D721Med (cell line): ENCODE measurements around the gene MTHFD2.
"Not testable (repeated sequence)": the region's sequence is repeated elsewhere in the genome, so short reads cannot be mapped to it uniquely, and the experiment has no call there.

Experiments
- DNase-seq: peaks from one replicate; pipeline ENCODE4 v3.0.0; 2011; ENCODE audit warnings: low spot score; ENCODE audit not compliant: insufficient read length
- FAIRE-seq: peaks from 2 replicates; lab custom pipeline; 2011; peaks lifted over from hg19 to GRCh38; lab: Jason Lieb, UNC
- CTCF ChIP-seq: IDR thresholded peaks from 2 replicates; pipeline ENCODE4 v1.5.1; 2012; ENCODE audit warnings: mild to moderate bottlenecking, control low read depth; ENCODE audit not compliant: insufficient read depth; ENCODE audit errors: missing control alignments

MTHFD2 gene

DNA sequence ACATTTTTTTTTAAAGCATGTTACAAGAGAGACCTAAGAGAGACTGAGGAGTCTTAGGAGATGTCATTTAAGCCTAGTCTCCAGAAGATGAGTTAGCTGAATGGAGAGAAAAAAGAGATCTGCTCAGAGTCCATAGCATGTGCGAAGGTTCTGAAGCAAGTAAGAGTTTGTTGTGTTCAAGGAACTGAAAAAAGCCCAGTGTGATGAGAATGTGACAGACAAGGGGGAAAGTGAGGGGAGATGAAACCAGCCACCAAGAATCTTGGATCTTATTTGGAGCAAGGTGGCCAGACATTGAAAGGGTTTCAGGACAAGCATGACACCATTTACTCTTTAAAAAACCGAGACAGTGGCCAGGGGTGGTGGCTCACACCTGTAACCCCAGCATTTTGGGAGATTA, 14.5 kb upstream of the MTHFD2 start:
- FAIRE-seq: no peak
- no peak for TF ChIP-seq CTCF
- DNase-seq: no peak

DNA sequence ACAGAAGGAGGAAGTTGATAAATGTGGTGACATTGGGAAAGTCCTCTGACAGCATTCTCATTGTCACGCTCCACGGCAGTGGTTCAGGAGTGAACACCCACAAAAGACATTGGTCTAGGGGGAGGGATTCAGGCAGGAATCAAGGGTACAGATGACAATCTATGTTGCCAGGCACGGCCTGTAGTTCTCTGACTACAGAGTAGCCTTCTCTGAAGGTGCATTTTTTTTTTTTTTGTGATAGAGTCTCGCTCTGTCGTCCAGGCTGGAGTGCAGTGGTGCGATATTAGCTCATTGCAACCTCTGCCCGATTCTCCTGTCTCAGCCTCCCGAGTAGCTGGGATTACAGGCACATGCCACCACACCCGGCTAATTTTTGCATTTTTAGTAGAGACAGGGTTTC, 12.4 kb upstream of the MTHFD2 start:
- no peak for DNase-seq
- TF ChIP-seq CTCF: no peak
- no peak for FAIRE-seq

DNA sequence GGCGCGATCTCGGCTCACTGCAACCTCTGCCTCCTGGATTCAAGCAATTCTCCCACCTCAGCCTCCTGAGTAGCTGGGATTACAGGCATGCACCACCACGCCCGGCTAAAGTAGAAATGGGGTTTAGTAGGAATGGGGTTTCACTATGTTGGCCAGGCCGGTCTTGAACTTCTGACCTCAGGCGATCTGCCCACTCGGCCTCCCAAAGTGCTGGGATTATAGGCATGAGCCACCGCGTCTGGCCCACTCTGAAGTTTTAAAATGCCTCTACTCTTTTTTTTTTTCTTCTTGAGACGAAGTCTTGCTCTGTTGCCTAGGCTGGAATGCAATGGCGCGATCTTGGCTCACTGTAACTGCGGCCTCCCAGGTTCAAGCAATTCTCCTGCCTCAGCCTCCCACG, 11.7 kb upstream of the MTHFD2 start:
- DNase-seq, FAIRE-seq: not testable (repeated sequence)

DNA sequence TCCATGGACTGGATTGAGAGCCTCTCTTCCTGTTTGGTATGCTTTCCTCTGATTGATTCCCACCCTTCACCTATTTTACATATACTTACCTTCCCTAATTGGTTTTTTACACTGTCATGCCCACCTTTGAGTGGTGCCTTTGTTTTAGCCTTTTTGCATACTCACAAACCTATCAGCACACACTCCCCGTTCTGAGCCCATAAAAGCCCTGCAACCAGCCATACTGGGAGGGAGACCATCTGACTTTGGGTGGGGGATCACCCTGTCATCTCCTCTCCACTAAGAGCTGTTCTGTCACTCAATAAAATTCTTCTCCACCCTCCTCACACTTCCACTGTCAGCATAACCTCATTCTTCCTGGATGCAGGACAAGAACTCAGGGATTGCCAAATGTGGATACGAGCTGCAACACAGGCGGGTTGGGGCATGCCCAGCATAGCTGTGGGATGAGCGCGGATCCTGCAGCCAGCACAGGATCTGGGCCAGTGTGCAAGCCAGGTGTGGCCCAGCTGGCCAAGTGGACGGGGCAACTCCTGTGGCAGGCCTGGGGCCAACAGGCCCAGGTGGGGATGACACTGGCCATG, 10.3 kb upstream of the MTHFD2 start:
- no peak for TF ChIP-seq CTCF
- DNase-seq (no peak), FAIRE-seq (no peak)

DNA sequence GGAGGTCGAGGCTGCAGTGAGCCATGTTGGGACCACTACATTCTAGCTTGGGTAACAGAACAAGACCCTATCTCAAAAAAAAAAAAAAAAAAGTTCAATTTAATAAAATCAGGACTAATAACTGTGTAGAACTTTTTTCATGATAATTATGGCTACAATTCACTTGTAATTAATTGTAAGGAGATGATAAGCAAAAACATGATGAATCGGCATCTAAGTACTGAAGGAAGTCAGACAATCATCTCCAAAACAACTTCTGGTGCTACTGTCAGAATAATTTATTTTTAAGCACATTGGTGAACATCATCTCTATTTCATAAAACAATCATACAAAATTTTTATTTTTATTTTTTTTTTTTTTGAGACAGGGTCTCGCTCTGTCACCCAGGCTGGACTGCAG, 9.7 kb upstream of the MTHFD2 start:
- no peak for TF ChIP-seq CTCF
- FAIRE-seq: no peak
- no peak for DNase-seq

GRCh38 chr2:74191596-74192380, 6.6 kb upstream of the MTHFD2 start:
- DNase-seq (no peak), FAIRE-seq (no peak)
- no peak for TF ChIP-seq CTCF

- no peak for DNase-seq
- FAIRE-seq: no peak
- no peak for TF ChIP-seq CTCF
These were observed 3.6 kb upstream of the MTHFD2 start for GRCh38 chr2:74194799-74195198.

DNA sequence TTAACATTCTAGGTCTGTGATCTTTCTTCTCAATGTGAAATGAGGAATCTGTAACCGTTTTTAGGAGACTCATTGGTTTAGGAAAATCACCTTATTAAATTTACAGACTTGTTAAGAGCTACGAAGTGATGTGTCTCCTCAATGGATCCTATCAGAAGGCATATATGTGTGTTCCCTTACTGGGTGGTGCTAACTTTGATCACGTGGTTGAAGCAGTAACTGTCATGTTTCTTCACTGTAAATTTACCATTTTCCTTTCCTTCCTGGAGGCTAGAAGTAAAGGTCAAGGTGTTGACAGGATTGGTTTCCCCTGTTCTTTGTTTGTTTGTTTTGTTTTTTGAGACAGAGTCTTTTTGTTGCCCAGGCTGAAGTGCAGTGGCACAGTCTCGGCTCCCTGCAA, 1.4 kb upstream of the MTHFD2 start:
- DNase-seq: no peak
- FAIRE-seq: no peak
- TF ChIP-seq CTCF: no peak
